ENCODE results near the gene C22orf23. TPM values are rescaled to one million over a fixed set of nuclear protein-coding genes. Genes with fewer than 3 reads are reported as not detected.

The C22orf23 gene
- total and polyA plus RNA-seq, 9 of the 15 experiments (the other 6 are each of a cell fraction or from before 2014, with no cell fraction given): 0.25 to 1.0 (median 0.53) TPM

DNA sequence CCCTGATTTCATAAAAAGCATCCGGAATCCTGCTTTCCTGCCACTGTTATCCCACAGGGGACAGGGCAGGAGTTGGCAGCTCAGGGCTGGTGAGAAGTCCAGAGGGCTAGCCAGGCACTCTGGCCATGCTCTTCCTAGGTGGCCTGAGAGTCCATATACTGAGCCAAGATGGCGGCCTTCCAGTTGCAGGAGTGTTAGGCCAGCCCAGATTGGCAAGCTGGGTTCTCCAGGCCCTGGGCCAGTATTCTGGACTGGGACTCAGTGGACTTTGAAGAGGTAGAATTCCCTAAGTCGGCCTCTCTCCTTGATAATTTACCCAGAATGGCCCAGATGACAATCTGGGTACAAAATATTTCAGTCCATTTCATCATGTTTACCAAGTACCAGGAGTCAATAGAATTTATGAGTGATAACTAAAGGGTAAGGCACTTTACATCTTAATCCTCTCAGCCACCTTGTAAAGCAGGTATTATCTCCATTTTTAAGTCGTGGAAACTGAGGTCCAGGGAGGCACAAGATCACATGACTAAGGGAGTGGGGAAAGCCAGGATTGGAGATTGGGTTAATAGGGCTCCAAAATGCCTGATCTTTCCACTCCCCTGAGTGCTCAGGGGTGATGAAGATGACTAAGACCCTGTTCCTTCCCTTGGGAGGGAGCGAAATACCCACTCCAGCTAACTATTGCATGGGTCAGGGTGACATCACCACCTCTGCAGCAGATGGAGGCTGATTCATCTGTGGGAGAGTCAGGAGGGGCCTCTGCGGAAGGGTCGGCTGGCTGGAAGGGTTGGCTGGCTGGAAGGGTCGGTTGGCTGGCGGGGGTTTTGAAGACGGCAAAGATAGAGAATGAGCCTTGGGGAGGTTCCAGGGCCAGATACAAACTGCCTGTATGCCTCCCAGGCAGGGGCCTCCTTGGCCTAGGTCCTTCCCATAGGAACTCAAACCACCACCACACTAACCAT is 48.5 kb downstream of the C22orf23 start (continued):
- peak; percentile 74; the same call in 1 of the 2 replicates for TF ChIP-seq GTF2E2 (tag; IDR thresholded peaks at IDR 0.05)
- TF ChIP-seq NR1H2 (CRISPR knock-in tag; IDR thresholded peaks at IDR 0.05): no peak
- TF ChIP-seq CCAR2 (IDR thresholded peaks at IDR 0.05; ENCODE audit: low read depth, low read length): no peak
- TF ChIP-seq, protein P1, sequence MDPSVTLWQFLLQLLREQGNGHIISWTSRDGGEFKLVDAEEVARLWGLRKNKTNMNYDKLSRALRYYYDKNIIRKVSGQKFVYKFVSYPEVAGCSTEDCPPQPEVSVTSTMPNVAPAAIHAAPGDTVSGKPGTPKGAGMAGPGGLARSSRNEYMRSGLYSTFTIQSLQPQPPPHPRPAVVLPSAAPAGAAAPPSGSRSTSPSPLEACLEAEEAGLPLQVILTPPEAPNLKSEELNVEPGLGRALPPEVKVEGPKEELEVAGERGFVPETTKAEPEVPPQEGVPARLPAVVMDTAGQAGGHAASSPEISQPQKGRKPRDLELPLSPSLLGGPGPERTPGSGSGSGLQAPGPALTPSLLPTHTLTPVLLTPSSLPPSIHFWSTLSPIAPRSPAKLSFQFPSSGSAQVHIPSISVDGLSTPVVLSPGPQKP (CRISPR knock-in tag; IDR thresholded peaks at IDR 0.05): no peak
- TF ChIP-seq MTA2 (IDR thresholded peaks at IDR 0.05; ENCODE audit: low read depth): no peak
- TF ChIP-seq BRD9 (IDR thresholded peaks at IDR 0.05; ENCODE audit: low read depth, partially characterized antibody): peak; percentile 32
- TF ChIP-seq, protein P2, sequence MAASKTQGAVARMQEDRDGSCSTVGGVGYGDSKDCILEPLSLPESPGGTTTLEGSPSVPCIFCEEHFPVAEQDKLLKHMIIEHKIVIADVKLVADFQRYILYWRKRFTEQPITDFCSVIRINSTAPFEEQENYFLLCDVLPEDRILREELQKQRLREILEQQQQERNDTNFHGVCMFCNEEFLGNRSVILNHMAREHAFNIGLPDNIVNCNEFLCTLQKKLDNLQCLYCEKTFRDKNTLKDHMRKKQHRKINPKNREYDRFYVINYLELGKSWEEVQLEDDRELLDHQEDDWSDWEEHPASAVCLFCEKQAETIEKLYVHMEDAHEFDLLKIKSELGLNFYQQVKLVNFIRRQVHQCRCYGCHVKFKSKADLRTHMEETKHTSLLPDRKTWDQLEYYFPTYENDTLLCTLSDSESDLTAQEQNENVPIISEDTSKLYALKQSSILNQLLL (CRISPR knock-in tag; IDR thresholded peaks at IDR 0.05; ENCODE audit: borderline replicate concordance): no peak
- TF ChIP-seq ZNF668 (CRISPR knock-in tag; IDR thresholded peaks at IDR 0.05): peak; percentile 55; the same call in 1 of the 2 replicates
- no peak for TF ChIP-seq SIRT6 (IDR thresholded peaks at IDR 0.05; ENCODE audit: low read depth, low read length)
- TF ChIP-seq ZNF583 (CRISPR knock-in tag; IDR thresholded peaks at IDR 0.05): 0 out of 2 replicates have a peak, but pooled peaks have one; percentile 15
- TF ChIP-seq MYC (IDR thresholded peaks at IDR 0.05; ENCODE audit: low read depth, low read length): no peak
- no peak for TF ChIP-seq MYC (CRISPR knock-in tag; IDR thresholded peaks at IDR 0.05; ENCODE audit: borderline replicate concordance, low read depth)
- no peak for TF ChIP-seq BCOR (IDR thresholded peaks at IDR 0.05)
- no peak; the same call in 1 of the 2 replicates for TF ChIP-seq NFIC (IDR thresholded peaks at IDR 0.05)
- no peak for TF ChIP-seq ZNF561 (CRISPR knock-in tag; conservative IDR thresholded peaks at IDR 0.05)
- TF ChIP-seq, protein P3, sequence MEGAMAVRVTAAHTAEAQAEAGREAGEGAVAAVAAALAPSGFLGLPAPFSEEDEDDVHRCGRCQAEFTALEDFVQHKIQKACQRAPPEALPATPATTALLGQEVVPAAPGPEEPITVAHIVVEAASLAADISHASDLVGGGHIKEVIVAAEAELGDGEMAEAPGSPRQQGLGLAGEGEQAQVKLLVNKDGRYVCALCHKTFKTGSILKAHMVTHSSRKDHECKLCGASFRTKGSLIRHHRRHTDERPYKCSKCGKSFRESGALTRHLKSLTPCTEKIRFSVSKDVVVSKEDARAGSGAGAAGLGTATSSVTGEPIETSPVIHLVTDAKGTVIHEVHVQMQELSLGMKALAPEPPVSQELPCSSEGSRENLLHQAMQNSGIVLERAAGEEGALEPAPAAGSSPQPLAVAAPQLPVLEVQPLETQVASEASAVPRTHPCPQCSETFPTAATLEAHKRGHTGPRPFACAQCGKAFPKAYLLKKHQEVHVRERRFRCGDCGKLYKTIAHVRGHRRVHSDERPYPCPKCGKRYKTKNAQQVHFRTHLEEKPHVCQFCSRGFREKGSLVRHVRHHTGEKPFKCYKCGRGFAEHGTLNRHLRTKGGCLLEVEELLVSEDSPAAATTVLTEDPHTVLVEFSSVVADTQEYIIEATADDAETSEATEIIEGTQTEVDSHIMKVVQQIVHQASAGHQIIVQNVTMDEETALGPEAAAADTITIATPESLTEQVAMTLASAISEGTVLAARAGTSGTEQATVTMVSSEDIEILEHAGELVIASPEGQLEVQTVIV (CRISPR knock-in tag; IDR thresholded peaks at IDR 0.05; ENCODE audit: borderline replicate concordance): no peak
- no peak for TF ChIP-seq ZKSCAN1 (IDR thresholded peaks at IDR 0.05; ENCODE audit: low read depth, low read length)
- TF ChIP-seq, protein P4, sequence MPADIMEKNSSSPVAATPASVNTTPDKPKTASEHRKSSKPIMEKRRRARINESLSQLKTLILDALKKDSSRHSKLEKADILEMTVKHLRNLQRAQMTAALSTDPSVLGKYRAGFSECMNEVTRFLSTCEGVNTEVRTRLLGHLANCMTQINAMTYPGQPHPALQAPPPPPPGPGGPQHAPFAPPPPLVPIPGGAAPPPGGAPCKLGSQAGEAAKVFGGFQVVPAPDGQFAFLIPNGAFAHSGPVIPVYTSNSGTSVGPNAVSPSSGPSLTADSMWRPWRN (IDR thresholded peaks at IDR 0.05; ENCODE audit: low read depth): no peak
- TF ChIP-seq SMAD1 (IDR thresholded peaks at IDR 0.05; ENCODE audit: low read depth, low read length, partially characterized antibody): no peak

All from K562 (cell line).